GM12878 (cell line): ENCODE results near the gene TMEM244. TPM values are rescaled to one million over a fixed set of nuclear protein-coding genes. Genes with fewer than 3 reads are reported as not detected.
"Not testable (repeated sequence)": the region's sequence is repeated elsewhere in the genome, so short reads cannot be mapped to it uniquely, and the experiment has no call there.

Source experiments
- ATAC-seq: fragments of 200-7000 bp; cut with Tn5 transposase; 3 replicates; pipeline ENCODE4 v1.9.1; 2020; ENCODE audit warnings: mild to moderate bottlenecking, moderate library complexity
- BruUV-seq: library from RNA; stranded (reverse); fragments of 400-500 nt; replicated peaks from 2 replicates; lab custom pipeline; 2021; lab: Mats Ljungman, UMichigan
- CTCF ChIA-PET: fragments of 300-600 bp; sonication (Branson Sonifier 250); formaldehyde crosslinking; extraction: SDS; loops from one replicate; lab custom pipeline; 2021; ENCODE audit warnings: inconsistent platforms; lab: Yijun Ruan, JAX
- POLR2A ChIA-PET: fragments of 350-600 bp; formaldehyde crosslinking; extraction: SDS; loops from one replicate; lab custom pipeline; 2021; ENCODE audit warnings: inconsistent platforms; lab: Charles Lee
- RAD21 ChIA-PET: fragments of 300-600 bp; sonication (Branson Sonifier 250); formaldehyde crosslinking; loops from one replicate; lab custom pipeline; 2023; ENCODE audit warnings: antibody characterized with exemption; ENCODE audit not compliant: unreplicated experiment; lab: Charles Lee
- SMC1A ChIA-PET: fragments of 300-600 bp; sonication (Branson Sonifier 250); formaldehyde crosslinking; loops from one replicate; lab custom pipeline; 2023; ENCODE audit not compliant: unreplicated experiment, uncharacterized antibody; lab: Charles Lee
- DNase-seq: peaks from one replicate; pipeline ENCODE4 v3.0.0-alpha.2; 2011; ENCODE audit warnings: low read depth, low spot score
- FAIRE-seq: peaks from 3 replicates; lab custom pipeline; 2011; peaks lifted over from hg19 to GRCh38; lab: Jason Lieb, UNC
- H2AFZ ChIP-seq: 2 replicates; pipeline ENCODE4 v1.6.0; 2011; ENCODE audit warnings: low read depth, low read length, control low read depth; ENCODE audit not compliant: control insufficient read depth
- H3K27ac ChIP-seq: 2 replicates; pipeline ENCODE4 v1.5.1; 2011; ENCODE audit warnings: control low read depth; ENCODE audit not compliant: control insufficient read depth, insufficient read depth
- H3K27me3 ChIP-seq, 2 experiments: replicated peaks in 1 of 2; 2 replicates each; pipeline versions ENCODE4 v1.6.0 to v1.6.1; 2011; ENCODE audit warnings: low read length in 1 of 2; ENCODE audit not compliant: control insufficient read depth in 2 of 2, insufficient read depth in 2 of 2
- H3K36me3 ChIP-seq, 2 experiments: 2 replicates each; pipeline ENCODE4 v1.5.1; 2011; ENCODE audit warnings: low read length in 1 of 2; ENCODE audit not compliant: control insufficient read depth in 2 of 2, insufficient read depth in 2 of 2
- H3K4me1 ChIP-seq: 2 replicates; pipeline ENCODE4 v1.6.1; 2011; ENCODE audit warnings: mild to moderate bottlenecking, low read length, moderate library complexity, mixed read lengths; ENCODE audit not compliant: control insufficient read depth, insufficient read depth
- H3K4me2 ChIP-seq: 2 replicates; pipeline ENCODE4 v1.6.0; 2011; ENCODE audit warnings: control low read depth; ENCODE audit not compliant: control insufficient read depth, insufficient read depth
- H3K4me3 ChIP-seq: fragments of 200-600 bp; sonication (generic); 2 replicates; pipeline ENCODE4 v1.5.1; 2016
- H3K79me2 ChIP-seq: 2 replicates; pipeline ENCODE4 v1.6.0; 2011; ENCODE audit warnings: low read length; ENCODE audit not compliant: control insufficient read depth, insufficient read depth
- H3K9ac ChIP-seq: 2 replicates; pipeline ENCODE4 v1.8.0; 2011; ENCODE audit warnings: low read length, control low read depth, mixed read lengths; ENCODE audit not compliant: control insufficient read depth, insufficient read depth
- H3K9me3 ChIP-seq: replicated peaks from 3 replicates; pipeline ENCODE4 v1.5.1; 2011; ENCODE audit warnings: mild to moderate bottlenecking, low read length; ENCODE audit not compliant: control insufficient read depth, insufficient read depth
- H4K20me1 ChIP-seq: 2 replicates; pipeline ENCODE4 v1.6.0; 2011; ENCODE audit not compliant: control insufficient read depth, insufficient read depth
- EZH2 ChIP-seq: IDR thresholded peaks from 2 replicates; pipeline ENCODE4 v1.6.1; 2012; ENCODE audit warnings: low read depth, mild to moderate bottlenecking, control low read depth, inconsistent platforms, low read length, borderline replicate concordance; ENCODE audit not compliant: control insufficient read depth
- IRF4 ChIP-seq: IDR thresholded peaks from 2 replicates; pipeline ENCODE4 v1.6.1; 2011; ENCODE audit warnings: low read depth, low read length
- MYC ChIP-seq: IDR thresholded peaks from 2 replicates; pipeline ENCODE4 v1.6.1; 2011; ENCODE audit warnings: mild to moderate bottlenecking, low read length, moderate library complexity, inconsistent platforms; ENCODE audit not compliant: insufficient read depth, insufficient replicate concordance, insufficient read length, severe bottlenecking
- POLR2A ChIP-seq: IDR thresholded peaks from 2 replicates; pipeline ENCODE4 v1.6.1; 2011; ENCODE audit warnings: low read depth, mild to moderate bottlenecking, low read length
- RBBP5 ChIP-seq: fragments of 200-600 bp; sonication (generic); conservative IDR thresholded peaks from 2 replicates; pipeline ENCODE4 v1.6.1; 2016
- SMAD1 ChIP-seq: fragments of 450-650 bp; IDR thresholded peaks from 2 replicates; pipeline ENCODE4 v1.6.1; 2018; ENCODE audit warnings: mild to moderate bottlenecking, low read depth; ENCODE audit not compliant: partially characterized antibody
- STAT3 ChIP-seq: IDR thresholded peaks from 2 replicates; pipeline ENCODE4 v1.6.1; 2011; ENCODE audit warnings: low read depth, low read length, improper control_type of control experiment
- ZBED1 ChIP-seq: IDR thresholded peaks from 2 replicates; pipeline ENCODE4 v1.6.1; 2016; ENCODE audit warnings: borderline replicate concordance
- WGBS: methylation state at CpG from one replicate; pipeline ENCODE4 v1.1.6; 2016; ENCODE audit warnings: low lambda C conversion rate; ENCODE audit not compliant: insufficient replicate concordance, insufficient coverage; ENCODE audit errors: missing lambda C conversion rate; 5-methylcytosine and 5-hydroxymethylcytosine counted together
- in situ Hi-C: fragments of 300-500 bp; cut with MboI; formaldehyde crosslinking; loops from 9 replicates; pipeline ENCODE4 v1.14.3; 2018; ENCODE audit warnings: mixed read lengths
- intact Hi-C: fragments of 100-400 bp; cut with micrococcal nuclease; formaldehyde crosslinking; loops from one replicate; pipeline ENCODE4 v1.14.2; 2022; ENCODE audit not compliant: unreplicated experiment
- polyA plus RNA-seq, 11 experiments: library from polyadenylated mRNA; depleted of rRNA in 4 of 11; unstranded in 6 of 11; stranded (reverse) in 5 of 11; fragments of >200 nt; fragmentation: Nextera tagmentation in 4 of 11; fragmentation: Illumina TruSeq in 1 of 11; extraction: Ambion mirVana in 4 of 11; extraction: Trizol in 1 of 11; gene quantifications; 1 replicate in 1 of 11; 2 replicates in 10 of 11; pipeline versions ENCODE4 v1.2.1 to v1.2.3, GENCODE V29; 2011 to 2016; ENCODE audit warnings: inconsistent platforms in 2 of 11, missing spikeins in 2 of 11, low read depth in 1 of 11
- total RNA-seq, 4 experiments: library from RNA; depleted of rRNA in 3 of 4; stranded (reverse); fragments of >200 nt in 3 of 4; fragmentation: Illumina TruSeq in 1 of 4; extraction: Trizol in 1 of 4; gene quantifications; 2 replicates each; pipeline versions ENCODE4 v1.2.1 to v1.2.3, GENCODE V29; 2013 to 2021
- TF ChIP-seq, protein P1 (sequence below): fragments of 450-650 bp; conservative IDR thresholded peaks from 2 replicates; pipeline ENCODE4 v1.6.1; 2017; ENCODE audit warnings: mild to moderate bottlenecking, moderate library complexity
- TF ChIP-seq, protein P2 (sequence below): IDR thresholded peaks from 2 replicates; pipeline ENCODE4 v1.6.1; 2012; ENCODE audit warnings: low read length, inconsistent platforms
- TF ChIP-seq, protein P3 (sequence below): IDR thresholded peaks from 2 replicates; pipeline ENCODE4 v1.6.1; 2011; ENCODE audit warnings: mild to moderate bottlenecking, low read depth, low read length, moderate library complexity; ENCODE audit not compliant: insufficient replicate concordance
- TF ChIP-seq, protein P4 (sequence below): IDR thresholded peaks from 2 replicates; pipeline ENCODE4 v1.6.1; 2011; ENCODE audit warnings: borderline replicate concordance, low read depth, mild to moderate bottlenecking, moderate library complexity, mixed read lengths, low read length; ENCODE audit not compliant: insufficient read depth; ENCODE audit errors: extremely low read length

TMEM244 gene
- total and polyA plus RNA-seq, 10 of the 15 experiments (the other 5 are each of a cell fraction or from before 2014, with no cell fraction given), result 0.14 TPM; not detected in 9

DNA sequence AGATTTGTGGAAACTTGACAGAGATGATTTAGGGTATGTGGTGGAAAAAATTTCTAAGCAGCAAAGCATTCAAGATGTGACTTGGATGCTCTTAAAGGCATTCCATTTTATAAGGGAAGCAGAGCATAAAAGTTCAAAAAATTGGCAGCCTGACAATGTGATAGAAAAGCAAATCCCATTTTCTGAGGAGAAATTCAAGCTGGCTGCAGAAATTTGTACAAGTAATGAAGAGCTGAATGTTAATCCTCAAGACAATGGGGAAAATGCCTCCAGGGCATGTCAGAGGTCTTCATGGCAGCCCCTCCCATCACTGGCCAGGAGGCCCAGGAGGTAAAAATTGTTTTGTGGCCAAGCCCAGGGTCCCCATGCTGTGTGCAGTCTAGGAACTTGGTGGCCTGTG lies 58.2 kb downstream of the TMEM244 start:
- RAD21 ChIA-PET, H2AFZ ChIP-seq, BruUV-seq, H3K4me2 ChIP-seq, intact Hi-C loops, H3K9me3 ChIP-seq, DNase-seq, H3K27me3 ChIP-seq, H3K4me3 ChIP-seq, POLR2A ChIA-PET, FAIRE-seq, ATAC-seq, H4K20me1 ChIP-seq, H3K9ac ChIP-seq, H3K36me3 ChIP-seq, CTCF ChIA-PET, H3K27ac ChIP-seq, H3K4me1 ChIP-seq, in situ Hi-C loops, H3K79me2 ChIP-seq: not testable (repeated sequence)
- SMC1A ChIA-PET, result interaction anchor here (1.0 kb wide), 1 partner anchor 9 kb away, joined by 3 read pairs; no protein-coding TSS in a partner anchor

DNA sequence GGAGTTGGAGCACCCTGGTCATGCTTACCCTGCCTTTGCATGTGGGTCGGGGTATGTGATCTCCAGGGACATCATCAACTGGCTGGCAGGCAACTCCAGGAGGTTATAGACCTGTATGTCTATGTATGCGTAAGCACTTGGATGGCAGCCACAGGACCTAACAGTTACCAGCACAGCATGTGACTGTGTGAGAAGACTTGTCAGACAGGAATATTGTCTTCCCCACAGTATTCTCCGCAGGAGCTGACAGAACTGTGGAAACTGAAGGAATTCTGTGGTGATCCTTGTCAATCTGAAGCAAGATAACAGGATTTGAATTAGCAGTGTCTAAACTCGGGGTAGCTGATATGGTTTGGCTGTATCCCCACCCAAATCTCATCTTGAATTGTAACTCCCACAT lies 59.2 kb downstream of the TMEM244 start:
- Histone ChIP-seq H3K4me2 (no peak overlapping the region), H3K79me2 (no peaks in the 10 kb centered on the region), H4K20me1 (no peaks in the 10 kb centered on the region), H3K4me3 (no peak overlapping the region), H3K27ac (no peak overlapping the region), H3K9ac (no peak overlapping the region), H3K4me1 (no peaks in the 10 kb centered on the region), H3K27me3 (no peaks in the 10 kb centered on the region), H3K36me3 (no peaks in the 10 kb centered on the region), H3K9me3 (peaks cover 2% of the 10 kb centered on the region; the same call in 2 of the 3 replicates), H2AFZ (no peak overlapping the region)
- no peak for DNase-seq
- intact Hi-C loops, result no loop called here
- WGBS, result 37% methylated on average over 4 of the region's 4 CpGs
- no TSS peak for BruUV-seq
- ChIA-PET RAD21 (no interaction called here), SMC1A (interaction anchor here (1.2 kb wide), 1 partner anchor 16 kb away, joined by 4 read pairs; no protein-coding TSS in a partner anchor), CTCF (no interaction called here), POLR2A (no interaction called here)
- FAIRE-seq, result no peak
- ATAC-seq, result no peak
- in situ Hi-C loops, result no loop called here
- TF ChIP-seq RBBP5, result no peak
- no peak for TF ChIP-seq IRF4
- no peak for TF ChIP-seq STAT3
- no peak for TF ChIP-seq EZH2
- TF ChIP-seq MYC, result no peak
- TF ChIP-seq POLR2A, result no peak
- TF ChIP-seq, protein P1, sequence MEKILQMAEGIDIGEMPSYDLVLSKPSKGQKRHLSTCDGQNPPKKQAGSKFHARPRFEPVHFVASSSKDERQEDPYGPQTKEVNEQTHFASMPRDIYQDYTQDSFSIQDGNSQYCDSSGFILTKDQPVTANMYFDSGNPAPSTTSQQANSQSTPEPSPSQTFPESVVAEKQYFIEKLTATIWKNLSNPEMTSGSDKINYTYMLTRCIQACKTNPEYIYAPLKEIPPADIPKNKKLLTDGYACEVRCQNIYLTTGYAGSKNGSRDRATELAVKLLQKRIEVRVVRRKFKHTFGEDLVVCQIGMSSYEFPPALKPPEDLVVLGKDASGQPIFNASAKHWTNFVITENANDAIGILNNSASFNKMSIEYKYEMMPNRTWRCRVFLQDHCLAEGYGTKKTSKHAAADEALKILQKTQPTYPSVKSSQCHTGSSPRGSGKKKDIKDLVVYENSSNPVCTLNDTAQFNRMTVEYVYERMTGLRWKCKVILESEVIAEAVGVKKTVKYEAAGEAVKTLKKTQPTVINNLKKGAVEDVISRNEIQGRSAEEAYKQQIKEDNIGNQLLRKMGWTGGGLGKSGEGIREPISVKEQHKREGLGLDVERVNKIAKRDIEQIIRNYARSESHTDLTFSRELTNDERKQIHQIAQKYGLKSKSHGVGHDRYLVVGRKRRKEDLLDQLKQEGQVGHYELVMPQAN, result no peak
- TF ChIP-seq, protein P2, sequence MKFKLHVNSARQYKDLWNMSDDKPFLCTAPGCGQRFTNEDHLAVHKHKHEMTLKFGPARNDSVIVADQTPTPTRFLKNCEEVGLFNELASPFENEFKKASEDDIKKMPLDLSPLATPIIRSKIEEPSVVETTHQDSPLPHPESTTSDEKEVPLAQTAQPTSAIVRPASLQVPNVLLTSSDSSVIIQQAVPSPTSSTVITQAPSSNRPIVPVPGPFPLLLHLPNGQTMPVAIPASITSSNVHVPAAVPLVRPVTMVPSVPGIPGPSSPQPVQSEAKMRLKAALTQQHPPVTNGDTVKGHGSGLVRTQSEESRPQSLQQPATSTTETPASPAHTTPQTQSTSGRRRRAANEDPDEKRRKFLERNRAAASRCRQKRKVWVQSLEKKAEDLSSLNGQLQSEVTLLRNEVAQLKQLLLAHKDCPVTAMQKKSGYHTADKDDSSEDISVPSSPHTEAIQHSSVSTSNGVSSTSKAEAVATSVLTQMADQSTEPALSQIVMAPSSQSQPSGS, result no peak
- TF ChIP-seq, protein P3, sequence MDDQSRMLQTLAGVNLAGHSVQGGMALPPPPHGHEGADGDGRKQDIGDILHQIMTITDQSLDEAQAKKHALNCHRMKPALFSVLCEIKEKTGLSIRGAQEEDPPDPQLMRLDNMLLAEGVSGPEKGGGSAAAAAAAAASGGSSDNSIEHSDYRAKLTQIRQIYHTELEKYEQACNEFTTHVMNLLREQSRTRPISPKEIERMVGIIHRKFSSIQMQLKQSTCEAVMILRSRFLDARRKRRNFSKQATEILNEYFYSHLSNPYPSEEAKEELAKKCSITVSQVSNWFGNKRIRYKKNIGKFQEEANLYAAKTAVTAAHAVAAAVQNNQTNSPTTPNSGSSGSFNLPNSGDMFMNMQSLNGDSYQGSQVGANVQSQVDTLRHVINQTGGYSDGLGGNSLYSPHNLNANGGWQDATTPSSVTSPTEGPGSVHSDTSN, result no peak
- TF ChIP-seq ZBED1, result no peak
- TF ChIP-seq SMAD1, result no peak
- TF ChIP-seq, protein P4, sequence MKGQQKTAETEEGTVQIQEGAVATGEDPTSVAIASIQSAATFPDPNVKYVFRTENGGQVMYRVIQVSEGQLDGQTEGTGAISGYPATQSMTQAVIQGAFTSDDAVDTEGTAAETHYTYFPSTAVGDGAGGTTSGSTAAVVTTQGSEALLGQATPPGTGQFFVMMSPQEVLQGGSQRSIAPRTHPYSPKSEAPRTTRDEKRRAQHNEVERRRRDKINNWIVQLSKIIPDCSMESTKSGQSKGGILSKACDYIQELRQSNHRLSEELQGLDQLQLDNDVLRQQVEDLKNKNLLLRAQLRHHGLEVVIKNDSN, result no peak
